Ishikawa (cell line): ENCODE data around the gene PATE3.

Experiments used
- MAX ChIP-seq: IDR thresholded peaks from 2 replicates; pipeline ENCODE4 v1.6.1; 2012
- RAD21 ChIP-seq: IDR thresholded peaks from 2 replicates; pipeline ENCODE4 v1.6.1; 2012; ENCODE audit warnings: low read depth
- REST ChIP-seq: IDR thresholded peaks from 2 replicates; pipeline ENCODE4 v1.6.1; 2012; ENCODE audit warnings: low read depth, mild to moderate bottlenecking
- USF1 ChIP-seq: IDR thresholded peaks from 2 replicates; pipeline ENCODE4 v1.6.1; 2012

- TF ChIP-seq RAD21 (no peak), REST (no peak), USF1 (no peak), MAX (no peak)
These were observed 14.4 kb upstream of the PATE3 start for GRCh38 chr11:125773516-125773915.
